ENCODE data around the gene WNT9A.

Gene WNT9A

GRCh38 chr1:227941509-227942020 lies 6.2 kb downstream of the WNT9A start:
- DNase-seq = no peak

GRCh38 chr1:227940791-227941241 lies 6.9 kb downstream of the WNT9A start:
- DNase-seq = no peak

GRCh38 chr1:227939791-227940771 lies 7.7 kb downstream of the WNT9A start:
- DNase-seq = no peak

GRCh38 chr1:227938911-227939790 lies 8.6 kb downstream of the WNT9A start:
- no peak for DNase-seq

- DNase-seq = no peak
Measured at GRCh38 chr1:227938276-227938675, 9.5 kb downstream of the WNT9A start.

GRCh38 chr1:227937838-227938145 lies 9.9 kb downstream of the WNT9A start:
- no peak for DNase-seq

GRCh38 chr1:227937031-227937837 lies 10.5 kb downstream of the WNT9A start:
- DNase-seq = no peak

GRCh38 chr1:227935826-227936225 lies 11.9 kb downstream of the WNT9A start:
- no peak for DNase-seq

GRCh38 chr1:227934476-227935313 lies 13.0 kb downstream of the WNT9A start:
- DNase-seq = no peak

- DNase-seq = no peak
Measured at GRCh38 chr1:227929751-227930472, 17.8 kb downstream of the WNT9A start.

GRCh38 chr1:227928811-227929375 lies 18.8 kb downstream of the WNT9A start:
- no peak for DNase-seq

GRCh38 chr1:227927971-227928741 lies 19.6 kb downstream of the WNT9A start:
- no peak for DNase-seq

GRCh38 chr1:227926896-227927885 lies 20.5 kb downstream of the WNT9A start:
- no peak for DNase-seq

GRCh38 chr1:227926216-227926791 lies 21.4 kb downstream of the WNT9A start:
- no peak for DNase-seq

GRCh38 chr1:227925582-227926198 lies 22.0 kb downstream of the WNT9A start:
- DNase-seq = no peak

- no peak for DNase-seq
Measured at GRCh38 chr1:227924833-227925574, 22.7 kb downstream of the WNT9A start.
